ENCODE data around the gene NDUFAB1. TPM values are rescaled to one million over a fixed set of nuclear protein-coding genes. Genes with fewer than 3 reads are reported as not detected.

Gene NDUFAB1
- 83.5 and 96.4 TPM in 2 replicates for total RNA-seq

GRCh38 chr16:23595951-23596720 lies at the start of gene NDUFAB1:
NDUFAB1 (minus strand) TSS chr16:23596316; CDS start chr16:23596290, 26 bp downstream.

GRCh38 chr16:23640931-23641765 lies 45.0 kb upstream of the NDUFAB1 start, which contains the start of the genes DCTN5 and PALB2:
DCTN5 (plus strand) TSS chr16:23641466; CDS start chr16:23641543, 77 bp downstream.
PALB2 (minus strand) TSS chr16:23641310; CDS start chr16:23641157, 153 bp downstream.

GRCh38 chr16:23556881-23557778 lies 39.0 kb downstream of the NDUFAB1 start, which contains the start of the genes EARS2 and UBFD1:
EARS2 (minus strand) TSS chr16:23557350; CDS start chr16:23557343, 7 bp downstream.
UBFD1 (plus strand) TSS chr16:23557727; CDS start chr16:23557743, 16 bp downstream.

Other genes starting within 250 kb of the NDUFAB1 start
- gene COG7, start 143.1 kb downstream of the NDUFAB1 start, total RNA-seq, result 25.1 and 27.6 TPM in 2 replicates
- 31.0 and 40.7 TPM in 2 replicates for gene GGA2, start 85.8 kb downstream of the NDUFAB1 start, total RNA-seq
- 52.2 and 55.1 TPM in 2 replicates for gene EARS2, start 39.0 kb downstream of the NDUFAB1 start, total RNA-seq
- 107 and 141 TPM in 2 replicates for gene UBFD1, start 38.6 kb downstream of the NDUFAB1 start, total RNA-seq
- 8.7 and 15.5 TPM in 2 replicates for gene PALB2, start 45.0 kb upstream of the NDUFAB1 start, total RNA-seq
- gene DCTN5, start 45.1 kb upstream of the NDUFAB1 start, total RNA-seq, result 49.9 and 84.7 TPM in 2 replicates
- gene PLK1, start 82.6 kb upstream of the NDUFAB1 start, total RNA-seq, result 16.6 and 49.4 TPM in 2 replicates
- 0.12 and 0.77 TPM in 2 replicates for gene ERN2, start 116.9 kb upstream of the NDUFAB1 start, total RNA-seq
- not detected in 2 replicates for gene CHP2, start 158.7 kb upstream of the NDUFAB1 start, total RNA-seq
- 1.00 and 2.4 TPM in 2 replicates for gene PRKCB, start 239.7 kb upstream of the NDUFAB1 start, total RNA-seq